T-helper 2 cell treated with Interferon-gamma antibody and Interleukin-4, amounts not matched to agents 100 ng/mL and 5 ng/mL, for 36 hours (primary cell): ENCODE results near the gene SCP2. TPM values are rescaled to one million over a fixed set of nuclear protein-coding genes. Genes with fewer than 3 reads are reported as not detected.

Source experiments
- intact Hi-C: fragments of 100-400 bp; cut with micrococcal nuclease; formaldehyde crosslinking; loops from one replicate; pipeline ENCODE4 v1.15.1; 2023
- total RNA-seq: library from RNA; stranded (reverse); gene quantifications from 2 replicates; pipeline ENCODE4 v1.2.3, GENCODE V29; 2022

SCP2 gene
- 82.5 and 95.6 TPM in 2 replicates for total RNA-seq

GRCh38 chr1:52927212-52928014, at the start of gene SCP2:
Gene SCP2 (plus strand): TSS chr1:52927276. CDS start chr1:52927397, 121 bp downstream.
- intact Hi-C loops: loop anchor here (2.0 to 10.0 kb wide), 4 partner anchors 85 to 523 kb away; partner anchors contain the start of genes COA7, ORC1, PRPF38A and ZYG11A

- intact Hi-C loops: no loop called here
These were observed 49.5 kb upstream of the SCP2 start for GRCh38 chr1:52877554-52877953.

GRCh38 chr1:52880206-52880605, 46.9 kb upstream of the SCP2 start:
- intact Hi-C loops: no loop called here

- intact Hi-C loops: no loop called here
These were observed 39.6 kb upstream of the SCP2 start for GRCh38 chr1:52887483-52887882.

GRCh38 chr1:52892424-52893215, 34.5 kb upstream of the SCP2 start:
- intact Hi-C loops: no loop called here

- intact Hi-C loops: no loop called here
These were observed 27.6 kb upstream of the SCP2 start for GRCh38 chr1:52899445-52899894.

GRCh38 chr1:52900402-52900801, 26.7 kb upstream of the SCP2 start:
- intact Hi-C loops: no loop called here

- intact Hi-C loops: no loop called here
These were observed 25.7 kb upstream of the SCP2 start for GRCh38 chr1:52901384-52901783.

GRCh38 chr1:52904208-52904926, 22.7 kb upstream of the SCP2 start:
- intact Hi-C loops: loop anchor here (2.0 kb wide), 1 partner anchor 278 kb away; no protein-coding TSS in a partner anchor

GRCh38 chr1:52904927-52905698, 22.0 kb upstream of the SCP2 start:
- intact Hi-C loops: loop anchor here (2.0 kb wide), 1 partner anchor 278 kb away; no protein-coding TSS in a partner anchor

- intact Hi-C loops: no loop called here
These were observed 20.9 kb upstream of the SCP2 start for GRCh38 chr1:52906135-52906603.

GRCh38 chr1:52907068-52907811, 19.8 kb upstream of the SCP2 start:
- intact Hi-C loops: no loop called here

- intact Hi-C loops: no loop called here
These were observed 19.3 kb upstream of the SCP2 start for GRCh38 chr1:52907812-52908153.

- intact Hi-C loops: no loop called here
These were observed 15.5 kb upstream of the SCP2 start for GRCh38 chr1:52911541-52911940.

- intact Hi-C loops: no loop called here
These were observed 14.1 kb upstream of the SCP2 start for GRCh38 chr1:52913014-52913413.

- intact Hi-C loops: no loop called here
These were observed 13.5 kb upstream of the SCP2 start for GRCh38 chr1:52913537-52913936.

GRCh38 chr1:52914463-52914862, 12.6 kb upstream of the SCP2 start:
- intact Hi-C loops: no loop called here

GRCh38 chr1:52915211-52915854, 11.7 kb upstream of the SCP2 start:
- intact Hi-C loops: no loop called here

- intact Hi-C loops: no loop called here
These were observed 11.2 kb upstream of the SCP2 start for GRCh38 chr1:52915855-52916220.
